ENCODE measurements around the gene POU6F2. TPM values are rescaled to one million over a fixed set of nuclear protein-coding genes. Genes with fewer than 3 reads are reported as not detected.

The POU6F2 gene
- polyA plus RNA-seq, 2 of the 4 experiments (the other 2 are of a cell fraction), result not detected

GRCh38 chr7:39430909-39431641 is 453.4 kb downstream of the POU6F2 start:
- ChIA-PET CTCF (interaction anchor here (1.2 to 1.9 kb wide), 3 partner anchors 12 to 14 kb away, joined by 3 to 7 read pairs (median 4); no protein-coding TSS in a partner anchor), POLR2A (no interaction called here)
- 78% methylated on average over 8 of the region's 8 CpGs for WGBS (ENCODE audit: missing lambda C conversion rate)
- FAIRE-seq, result no peak
- H3K9me3 ChIP-seq, result no peaks in the 10 kb centered on the region
- TF ChIP-seq EP300 (IDR thresholded peaks at IDR 0.05) (no peak), CHD2 (IDR thresholded peaks at IDR 0.05; ENCODE audit: low read length, partially characterized antibody) (no peak), ZFP36 (IDR thresholded peaks at IDR 0.05; ENCODE audit: borderline replicate concordance, partially characterized antibody) (no peak), RARB (CRISPR knock-in tag; IDR thresholded peaks at IDR 0.05) (no peak), HOXA7 (CRISPR knock-in tag; IDR thresholded peaks at IDR 0.05) (no peak)
- peaks cover 9% of the 10 kb centered on the region; the same call in 2 of the 3 replicates for H3K4me1 ChIP-seq
- no peak overlapping the region for H3K4me2 ChIP-seq
- H3K27ac ChIP-seq, result no peak overlapping the region
- no peak overlapping the region for H3K4me3 ChIP-seq
- ATAC-seq, result no peak
- no peak for DNase-seq (ENCODE audit: low read depth in 1 of 2, low spot score in 1 of 2)

DNA sequence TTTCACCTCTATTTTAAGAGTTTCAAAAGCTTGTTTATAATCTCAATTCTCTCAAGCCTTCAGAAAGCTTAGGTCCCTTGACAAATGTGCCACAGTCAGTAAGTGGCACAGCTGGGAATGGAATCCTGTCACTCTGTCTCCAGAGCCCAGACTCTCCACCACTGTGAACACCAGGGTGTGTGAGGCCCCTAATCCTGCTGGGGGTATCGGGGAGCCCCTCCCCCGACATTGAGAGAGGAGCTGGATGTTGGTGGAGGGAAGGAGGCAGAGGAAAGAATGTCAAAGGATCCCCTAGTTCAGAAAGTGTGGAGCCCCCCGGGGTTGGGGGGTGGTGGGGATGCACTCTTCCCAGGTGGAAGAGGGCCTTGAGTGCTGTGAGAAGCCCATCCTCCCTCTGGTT is 454.7 kb downstream of the POU6F2 start:
- TF ChIP-seq EHMT2 (IDR thresholded peaks at IDR 0.05; ENCODE audit: low read depth) (no peak), SREBF2 (IDR thresholded peaks at IDR 0.05) (no peak), RAD21 (conservative IDR thresholded peaks at IDR 0.05 in 1 of 2, IDR thresholded peaks at IDR 0.05 in 1 of 2) (no peak), NR3C1 (IDR thresholded peaks at IDR 0.05) (no peak), ZFP36 (IDR thresholded peaks at IDR 0.05; ENCODE audit: borderline replicate concordance, partially characterized antibody) (no peak), FOSL2 (IDR thresholded peaks at IDR 0.05) (no peak), FOSL2 (CRISPR knock-in tag; IDR thresholded peaks at IDR 0.05) (no peak), TP53 (CRISPR knock-in tag; IDR thresholded peaks at IDR 0.05) (no peak), KDM5A (IDR thresholded peaks at IDR 0.05) (no peak), CBX2 (IDR thresholded peaks at IDR 0.05; ENCODE audit: borderline replicate concordance, low read depth) (no peak), ZC3H11A (IDR thresholded peaks at IDR 0.05) (no peak), FOXS1 (CRISPR knock-in tag; IDR thresholded peaks at IDR 0.05) (no peak), EP300 (IDR thresholded peaks at IDR 0.05) (no peak), HDAC2 (IDR thresholded peaks at IDR 0.05) (no peak)
- TF ChIP-seq, protein P1, sequence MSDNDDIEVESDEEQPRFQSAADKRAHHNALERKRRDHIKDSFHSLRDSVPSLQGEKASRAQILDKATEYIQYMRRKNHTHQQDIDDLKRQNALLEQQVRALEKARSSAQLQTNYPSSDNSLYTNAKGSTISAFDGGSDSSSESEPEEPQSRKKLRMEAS (IDR thresholded peaks at IDR 0.05), result no peak
- TF ChIP-seq, protein P2, sequence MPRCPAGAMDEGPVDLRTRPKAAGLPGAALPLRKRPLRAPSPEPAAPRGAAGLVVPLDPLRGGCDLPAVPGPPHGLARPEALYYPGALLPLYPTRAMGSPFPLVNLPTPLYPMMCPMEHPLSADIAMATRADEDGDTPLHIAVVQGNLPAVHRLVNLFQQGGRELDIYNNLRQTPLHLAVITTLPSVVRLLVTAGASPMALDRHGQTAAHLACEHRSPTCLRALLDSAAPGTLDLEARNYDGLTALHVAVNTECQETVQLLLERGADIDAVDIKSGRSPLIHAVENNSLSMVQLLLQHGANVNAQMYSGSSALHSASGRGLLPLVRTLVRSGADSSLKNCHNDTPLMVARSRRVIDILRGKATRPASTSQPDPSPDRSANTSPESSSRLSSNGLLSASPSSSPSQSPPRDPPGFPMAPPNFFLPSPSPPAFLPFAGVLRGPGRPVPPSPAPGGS (IDR thresholded peaks at IDR 0.05), result no peak
- TF ChIP-seq, protein P3, sequence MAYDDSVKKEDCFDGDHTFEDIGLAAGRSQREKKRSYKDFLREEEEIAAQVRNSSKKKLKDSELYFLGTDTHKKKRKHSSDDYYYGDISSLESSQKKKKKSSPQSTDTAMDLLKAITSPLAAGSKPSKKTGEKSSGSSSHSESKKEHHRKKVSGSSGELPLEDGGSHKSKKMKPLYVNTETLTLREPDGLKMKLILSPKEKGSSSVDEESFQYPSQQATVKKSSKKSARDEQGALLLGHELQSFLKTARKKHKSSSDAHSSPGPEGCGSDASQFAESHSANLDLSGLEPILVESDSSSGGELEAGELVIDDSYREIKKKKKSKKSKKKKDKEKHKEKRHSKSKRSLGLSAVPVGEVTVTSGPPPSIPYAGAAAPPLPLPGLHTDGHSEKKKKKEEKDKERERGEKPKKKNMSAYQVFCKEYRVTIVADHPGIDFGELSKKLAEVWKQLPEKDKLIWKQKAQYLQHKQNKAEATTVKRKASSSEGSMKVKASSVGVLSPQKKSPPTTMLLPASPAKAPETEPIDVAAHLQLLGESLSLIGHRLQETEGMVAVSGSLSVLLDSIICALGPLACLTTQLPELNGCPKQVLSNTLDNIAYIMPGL (CRISPR knock-in tag; IDR thresholded peaks at IDR 0.05; ENCODE audit: borderline replicate concordance), result no peak
- 0% methylated on average over 3 of the region's 3 CpGs for WGBS (ENCODE audit: missing lambda C conversion rate)
- ChIA-PET POLR2A (no interaction called here), CTCF (interaction anchor here (1.1 to 1.9 kb wide), 3 partner anchors 13 to 20 kb away, joined by 3 to 7 read pairs (median 4); no protein-coding TSS in a partner anchor)
- no peaks in the 10 kb centered on the region for H3K9me3 ChIP-seq
- no peak for ATAC-seq
- no peak overlapping the region for H3K4me3 ChIP-seq
- DNase-seq (ENCODE audit: low read depth in 1 of 2, low spot score in 1 of 2), result no peak
- H3K4me2 ChIP-seq, result no peak overlapping the region
- H3K4me1 ChIP-seq, result peaks cover 9% of the 10 kb centered on the region; the same call in 2 of the 3 replicates
- no peak overlapping the region for H3K27ac ChIP-seq
- no peak for FAIRE-seq
